Measurements from ENCODE around the gene DPP4. TPM values are rescaled to one million over a fixed set of nuclear protein-coding genes. Genes with fewer than 3 reads are reported as not detected.
"Not testable (repeated sequence)": the region's sequence is repeated elsewhere in the genome, so short reads cannot be mapped to it uniquely, and the experiment has no call there.

Gene DPP4
- total RNA-seq, 2 donors from 2014 or later: 36.8 to 76.0 TPM

DNA sequence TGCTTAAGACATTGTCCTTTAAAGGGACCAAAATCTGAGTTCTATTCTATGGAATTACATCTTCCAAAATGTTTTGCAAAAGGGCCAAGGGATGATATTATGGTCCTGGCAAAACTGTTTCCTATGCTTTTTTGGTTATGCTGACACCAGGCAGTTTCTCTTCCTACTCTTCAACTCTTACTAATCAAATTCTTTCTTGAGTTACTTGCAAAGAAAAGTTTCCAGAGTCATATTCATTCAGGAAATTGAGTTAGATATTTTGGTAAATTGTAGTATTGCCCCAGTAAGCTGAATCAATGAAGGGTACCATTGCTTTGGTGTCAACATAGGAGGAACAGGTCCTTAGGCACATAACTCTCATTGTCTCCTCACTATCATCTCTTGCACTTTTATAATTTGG is 118.8 kb downstream of the DPP4 start:
- Histone ChIP-seq H3K27ac (no peak overlapping the region), H3K27me3 (replicated peaks; ENCODE audit: insufficient read depth) (no peaks in the 10 kb centered on the region), H3K36me3 (no peaks in the 10 kb centered on the region), H3K4me3 (no peak overlapping the region), H3K9me3 (no peaks in the 10 kb centered on the region), H3K4me1 (replicated peaks) (no peaks in the 10 kb centered on the region)
- no peak for DNase-seq (ENCODE audit: low spot score)
- intact Hi-C loops (cut with DNase I): no loop called here
- TF ChIP-seq POLR2AphosphoS5 (IDR thresholded peaks at IDR 0.05): no peak

DNA sequence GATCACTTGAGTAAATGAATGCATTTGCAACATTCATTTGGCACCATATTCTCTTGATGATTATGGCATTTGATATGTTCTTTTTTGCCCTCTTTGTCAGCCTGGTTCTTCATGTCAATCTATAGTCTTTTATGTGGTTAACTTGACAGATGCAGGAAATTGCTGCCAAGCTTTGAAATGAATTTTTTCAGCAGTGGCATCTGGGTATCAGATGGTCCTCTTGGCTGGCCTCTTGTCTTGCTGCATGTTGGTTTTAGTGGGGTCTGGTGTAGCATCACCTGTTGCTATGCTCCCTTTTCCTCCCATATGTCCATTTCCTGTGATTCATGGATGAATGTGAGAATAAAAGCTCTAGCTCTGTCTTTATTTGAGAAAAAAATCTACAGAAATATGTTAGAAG is 119.9 kb downstream of the DPP4 start:
- no peak for TF ChIP-seq POLR2AphosphoS5 (IDR thresholded peaks at IDR 0.05)
- TF ChIP-seq POLR2A (IDR thresholded peaks at IDR 0.05): no peak
- TF ChIP-seq, protein P1, sequence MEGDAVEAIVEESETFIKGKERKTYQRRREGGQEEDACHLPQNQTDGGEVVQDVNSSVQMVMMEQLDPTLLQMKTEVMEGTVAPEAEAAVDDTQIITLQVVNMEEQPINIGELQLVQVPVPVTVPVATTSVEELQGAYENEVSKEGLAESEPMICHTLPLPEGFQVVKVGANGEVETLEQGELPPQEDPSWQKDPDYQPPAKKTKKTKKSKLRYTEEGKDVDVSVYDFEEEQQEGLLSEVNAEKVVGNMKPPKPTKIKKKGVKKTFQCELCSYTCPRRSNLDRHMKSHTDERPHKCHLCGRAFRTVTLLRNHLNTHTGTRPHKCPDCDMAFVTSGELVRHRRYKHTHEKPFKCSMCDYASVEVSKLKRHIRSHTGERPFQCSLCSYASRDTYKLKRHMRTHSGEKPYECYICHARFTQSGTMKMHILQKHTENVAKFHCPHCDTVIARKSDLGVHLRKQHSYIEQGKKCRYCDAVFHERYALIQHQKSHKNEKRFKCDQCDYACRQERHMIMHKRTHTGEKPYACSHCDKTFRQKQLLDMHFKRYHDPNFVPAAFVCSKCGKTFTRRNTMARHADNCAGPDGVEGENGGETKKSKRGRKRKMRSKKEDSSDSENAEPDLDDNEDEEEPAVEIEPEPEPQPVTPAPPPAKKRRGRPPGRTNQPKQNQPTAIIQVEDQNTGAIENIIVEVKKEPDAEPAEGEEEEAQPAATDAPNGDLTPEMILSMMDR (IDR thresholded peaks at IDR 0.05): no peak
- intact Hi-C loops (cut with DNase I): no loop called here
- H3K27ac ChIP-seq: no peak overlapping the region
- H3K4me3 ChIP-seq: no peak overlapping the region
- no peak for DNase-seq (ENCODE audit: low spot score)
- H3K4me1 ChIP-seq (replicated peaks): no peaks in the 10 kb centered on the region
- H3K27me3 ChIP-seq (replicated peaks; ENCODE audit: insufficient read depth): no peaks in the 10 kb centered on the region
- H3K36me3 ChIP-seq: no peaks in the 10 kb centered on the region
- H3K9me3 ChIP-seq: no peaks in the 10 kb centered on the region

DNA sequence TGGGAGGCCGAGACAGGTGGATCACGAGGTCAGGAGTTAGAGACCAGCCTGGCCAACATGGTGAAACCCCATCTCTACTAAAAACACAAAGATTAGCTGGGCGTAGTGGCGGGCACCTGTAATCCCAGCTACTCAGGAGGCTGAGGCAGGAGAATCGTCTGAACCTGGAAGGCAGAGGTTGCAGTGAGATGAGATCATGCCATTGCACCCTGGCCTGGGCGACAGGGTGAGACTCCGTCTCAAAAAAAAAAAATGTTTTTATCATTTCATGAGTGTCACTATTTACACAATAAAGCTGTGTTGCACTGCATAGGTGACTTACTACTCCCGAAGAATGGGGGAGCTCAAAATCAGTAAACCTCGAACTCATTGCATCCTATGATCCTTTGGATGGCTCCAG is 120.6 kb downstream of the DPP4 start:
- H3K4me3 ChIP-seq; H3K36me3 ChIP-seq; H3K9me3 ChIP-seq; DNase-seq (ENCODE audit: low spot score); H3K4me1 ChIP-seq (replicated peaks); H3K27me3 ChIP-seq (replicated peaks; ENCODE audit: insufficient read depth); H3K27ac ChIP-seq; intact Hi-C loops (cut with DNase I): not testable (repeated sequence)
- WGBS: 88% methylated on average over 9 of the region's 9 CpGs

DNA sequence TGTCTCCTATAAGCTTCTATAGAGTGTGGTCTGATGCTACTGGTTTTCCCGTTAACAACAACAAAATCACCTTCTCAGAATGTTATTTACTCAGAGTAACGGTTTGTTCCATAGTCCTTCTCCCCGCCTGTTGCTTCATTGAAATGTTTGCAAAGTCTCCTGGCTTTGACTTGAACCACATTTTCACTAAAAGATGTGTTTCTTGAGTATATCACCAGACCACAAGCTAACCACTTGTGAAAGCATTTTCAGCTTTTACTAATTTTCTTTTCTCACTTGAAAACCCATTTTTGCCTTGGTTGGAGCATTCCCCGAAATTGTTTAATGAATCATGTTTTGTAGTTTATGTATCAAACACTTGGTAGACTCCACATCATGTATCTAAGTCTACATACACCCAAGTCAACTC is 121.2 kb downstream of the DPP4 start:
- Histone ChIP-seq H3K4me1 (replicated peaks) (no peaks in the 10 kb centered on the region), H3K4me3 (no peak overlapping the region), H3K27ac (no peak overlapping the region), H3K9me3 (no peaks in the 10 kb centered on the region), H3K36me3 (no peaks in the 10 kb centered on the region), H3K27me3 (replicated peaks; ENCODE audit: insufficient read depth) (no peaks in the 10 kb centered on the region)
- no peak for DNase-seq (ENCODE audit: low spot score)
- WGBS: 77% methylated on average over 4 of the region's 4 CpGs
- intact Hi-C loops (cut with DNase I): no loop called here
- TF ChIP-seq, protein P1 (IDR thresholded peaks at IDR 0.05): no peak
- TF ChIP-seq POLR2AphosphoS5 (IDR thresholded peaks at IDR 0.05): no peak
- TF ChIP-seq POLR2A (IDR thresholded peaks at IDR 0.05): no peak

DNA sequence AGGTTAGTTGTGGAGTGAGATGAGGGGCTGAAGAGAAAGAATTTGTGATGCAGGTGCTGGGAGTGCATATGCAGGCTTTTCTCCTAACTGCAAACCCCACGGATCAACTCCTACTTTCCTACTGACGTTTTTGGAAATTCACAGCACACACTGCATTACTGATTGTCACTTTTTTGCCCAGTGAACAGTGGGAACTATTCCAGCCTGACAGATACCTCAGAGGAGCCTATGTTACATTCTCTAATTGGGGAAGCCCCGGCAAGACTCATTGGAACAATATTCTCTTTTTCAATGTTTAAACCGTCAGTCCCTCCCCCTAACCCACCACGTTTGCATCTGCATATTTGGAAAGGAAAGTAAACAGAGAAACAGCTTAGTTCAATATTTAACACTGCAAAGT is 126.2 kb downstream of the DPP4 start:
- H3K36me3 ChIP-seq: no peaks in the 10 kb centered on the region
- H3K27ac ChIP-seq: no peak overlapping the region
- DNase-seq (ENCODE audit: low spot score): no peak
- TF ChIP-seq, protein P1 (IDR thresholded peaks at IDR 0.05): no peak
- no peaks in the 10 kb centered on the region for H3K9me3 ChIP-seq
- 11% methylated on average over 5 of the region's 5 CpGs for WGBS
- no peaks in the 10 kb centered on the region for H3K4me1 ChIP-seq (replicated peaks)
- no peaks in the 10 kb centered on the region for H3K27me3 ChIP-seq (replicated peaks; ENCODE audit: insufficient read depth)
- intact Hi-C loops (cut with DNase I): no loop called here
- no peak overlapping the region for H3K4me3 ChIP-seq

DNA sequence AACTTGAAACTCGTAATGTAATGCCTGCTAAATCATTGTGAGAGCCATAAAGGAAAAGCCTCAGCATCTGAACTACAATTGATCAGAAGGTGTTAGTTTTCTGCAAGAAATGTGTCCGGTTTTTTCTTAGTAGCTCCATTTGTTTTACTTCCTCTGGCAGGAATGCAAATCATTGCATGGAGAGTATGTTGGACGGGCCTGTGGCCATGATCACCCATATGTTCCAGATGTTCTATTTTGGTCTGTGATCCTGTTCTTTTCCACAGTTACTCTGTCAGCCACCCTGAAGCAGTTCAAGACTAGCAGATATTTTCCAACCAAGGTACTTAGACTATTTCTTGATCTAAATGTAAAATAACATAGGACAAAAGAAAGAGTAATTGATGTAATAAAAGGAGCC is 126.6 kb downstream of the DPP4 start:
- intact Hi-C loops (cut with DNase I): no loop called here
- 41% methylated on average over 3 of the region's 3 CpGs for WGBS
- no peak for DNase-seq (ENCODE audit: low spot score)
- no peak overlapping the region for H3K4me3 ChIP-seq
- no peaks in the 10 kb centered on the region for H3K4me1 ChIP-seq (replicated peaks)
- no peak overlapping the region for H3K27ac ChIP-seq
- TF ChIP-seq POLR2A (IDR thresholded peaks at IDR 0.05): no peak
- TF ChIP-seq POLR2AphosphoS5 (IDR thresholded peaks at IDR 0.05): no peak
- TF ChIP-seq, protein P1 (IDR thresholded peaks at IDR 0.05): no peak
- H3K36me3 ChIP-seq: no peaks in the 10 kb centered on the region
- H3K9me3 ChIP-seq: no peaks in the 10 kb centered on the region
- H3K27me3 ChIP-seq (replicated peaks; ENCODE audit: insufficient read depth): no peaks in the 10 kb centered on the region

Data from prostate gland (tissue), 2 donors.